Posterior vena cava (tissue), 2 donors: ENCODE data around the gene MICU1. TPM values are rescaled to one million over a fixed set of nuclear protein-coding genes. Genes with fewer than 3 reads are reported as not detected.
A peak's percentile ranks its signal among the peaks of the same experiment; 100 is the strongest.
"Not testable (repeated sequence)": the region's sequence is repeated elsewhere in the genome, so short reads cannot be mapped to it uniquely, and the experiment has no call there.

Source experiments
- DNase-seq: peaks from one replicate; pipeline ENCODE4 v3.0.0-alpha.2; 2020; ENCODE audit warnings: low spot score
- intact Hi-C, 2 donors: fragments of 100-400 bp; cut with DNase I; formaldehyde crosslinking; loops; one replicate each; pipeline versions ENCODE4 v1.14.1 to v1.14.2; 2022 to 2023
- total RNA-seq, 2 donors: library from RNA; stranded (reverse); fragmentation: NEBNext Ultra II Directional; extraction: Animal tissue kit (Norgen Biotek cat#: 25700); gene quantifications; one replicate each; pipeline ENCODE4 v1.2.1, GENCODE V29; 2021
- donor health status: DM: yes; HTN: yes; CAD: no.
- donor health status: DM: yes; HTN: yes; CAD: no.

Gene MICU1
- total RNA-seq, 2 donors from 2014 or later = 57.6 to 58.9 TPM

- DNase-seq = no peak
These were observed 250.3 kb downstream of the MICU1 start for GRCh38 chr10:72375585-72375984.

GRCh38 chr10:72375173-72375572 lies 250.7 kb downstream of the MICU1 start:
- no peak for DNase-seq
- intact Hi-C loops = no loop called here

More at GRCh38 chr10:72375585-72375984, 250.3 kb downstream of the MICU1 start:
- intact Hi-C loops = no loop called here

DNA sequence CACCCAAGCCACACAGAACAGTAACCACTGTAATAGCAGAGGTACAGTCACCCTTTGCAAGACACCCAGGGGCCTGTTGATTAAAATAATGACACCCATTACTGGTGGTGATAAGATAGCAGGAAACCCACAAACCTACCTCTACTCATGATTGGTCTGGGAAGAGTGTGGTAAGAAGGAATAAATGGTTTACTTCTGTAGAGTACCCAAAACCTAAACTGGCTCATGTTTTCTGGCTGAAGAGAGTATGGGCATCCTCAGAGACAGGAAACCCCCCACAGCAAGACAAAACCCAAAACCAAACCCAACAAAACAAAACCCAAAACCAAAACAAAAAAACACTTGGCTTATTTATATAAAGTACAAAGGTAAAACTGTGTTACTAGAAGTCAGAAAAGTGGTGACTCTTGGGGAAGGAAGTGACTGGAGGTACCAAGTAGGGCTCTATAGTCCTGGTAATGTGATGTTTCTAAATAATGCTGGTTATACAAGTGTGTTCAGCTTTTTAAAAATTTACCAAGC lies 255.6 kb downstream of the MICU1 start:
- intact Hi-C loops = no loop called here
- DNase-seq = no peak

GRCh38 chr10:72367301-72367960 lies 258.4 kb downstream of the MICU1 start:
- intact Hi-C loops = loop anchor here in 1 of 2 donors (10.0 kb wide), 1 partner anchor 467 kb away; no protein-coding TSS in a partner anchor
- DNase-seq = no peak

GRCh38 chr10:72365106-72365895 lies 260.6 kb downstream of the MICU1 start:
- intact Hi-C loops = loop anchor here in 1 of 2 donors (10.0 kb wide), 1 partner anchor 470 kb away; no protein-coding TSS in a partner anchor
- DNase-seq = no peak

GRCh38 chr10:72364239-72364777 lies 261.6 kb downstream of the MICU1 start:
- intact Hi-C loops = loop anchor here in 1 of 2 donors (10.0 kb wide), 1 partner anchor 470 kb away; no protein-coding TSS in a partner anchor
- DNase-seq = peak; percentile 96

GRCh38 chr10:72356987-72357386 lies 268.9 kb downstream of the MICU1 start:
- intact Hi-C loops = loop anchor here in 1 of 2 donors (10.0 kb wide), 1 partner anchor 1128 kb away; no protein-coding TSS in a partner anchor
- peak; percentile 8 for DNase-seq

GRCh38 chr10:72356115-72356514 lies 269.8 kb downstream of the MICU1 start:
- intact Hi-C loops = loop anchor here in 1 of 2 donors (10.0 kb wide), 1 partner anchor 1129 kb away; no protein-coding TSS in a partner anchor
- peak; percentile 38 for DNase-seq

- intact Hi-C loops = loop anchor here in 1 of 2 donors (10.0 kb wide), 1 partner anchor 1130 kb away; no protein-coding TSS in a partner anchor
- no peak for DNase-seq
These were observed 270.7 kb downstream of the MICU1 start for GRCh38 chr10:72355214-72355555.

GRCh38 chr10:72354356-72355213 lies 271.3 kb downstream of the MICU1 start, which contains the start of gene DNAJB12:
DNAJB12 (minus strand) TSS chr10:72354919; CDS start chr10:72354897, 22 bp downstream.
- intact Hi-C loops = loop anchor here in 1 of 2 donors (10.0 kb wide), 1 partner anchor 1130 kb away; no protein-coding TSS in a partner anchor

DNA sequence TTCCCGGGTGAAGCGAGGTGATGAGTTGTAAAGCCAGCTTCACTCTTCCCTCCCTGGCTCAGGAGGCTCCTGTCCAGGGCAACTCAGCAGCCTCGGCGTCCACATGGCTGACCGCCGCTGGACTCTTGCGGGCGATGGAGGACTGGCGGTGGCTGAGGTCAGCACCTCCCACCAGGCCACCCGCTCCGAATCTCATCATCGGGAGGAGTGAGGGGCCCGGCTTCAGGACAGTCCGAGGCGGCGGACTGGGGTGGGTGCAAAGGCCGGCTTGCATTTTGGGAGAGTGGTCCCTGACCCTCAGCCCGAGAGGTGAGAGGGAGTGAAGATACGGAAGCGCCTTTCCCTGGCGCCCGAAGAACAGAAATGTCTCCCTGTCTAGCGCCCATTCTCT lies 271.9 kb downstream of the MICU1 start:
- intact Hi-C loops = loop anchor here in 1 of 2 donors (10.0 kb wide), 1 partner anchor 1131 kb away; no protein-coding TSS in a partner anchor
- no peak for DNase-seq

More at GRCh38 chr10:72354356-72355213, 271.3 kb downstream of the MICU1 start, which contains the start of gene DNAJB12:
- DNase-seq = peak; percentile 97

- intact Hi-C loops = loop anchor here in 1 of 2 donors (10.0 kb wide), 1 partner anchor 1132 kb away; no protein-coding TSS in a partner anchor
- DNase-seq = no peak
These were observed 272.6 kb downstream of the MICU1 start for GRCh38 chr10:72353028-72353964.

GRCh38 chr10:72351479-72351878 lies 274.4 kb downstream of the MICU1 start:
- intact Hi-C loops = loop anchor here in 1 of 2 donors (10.0 kb wide), 1 partner anchor 1133 kb away; no protein-coding TSS in a partner anchor
- no peak for DNase-seq

DNA sequence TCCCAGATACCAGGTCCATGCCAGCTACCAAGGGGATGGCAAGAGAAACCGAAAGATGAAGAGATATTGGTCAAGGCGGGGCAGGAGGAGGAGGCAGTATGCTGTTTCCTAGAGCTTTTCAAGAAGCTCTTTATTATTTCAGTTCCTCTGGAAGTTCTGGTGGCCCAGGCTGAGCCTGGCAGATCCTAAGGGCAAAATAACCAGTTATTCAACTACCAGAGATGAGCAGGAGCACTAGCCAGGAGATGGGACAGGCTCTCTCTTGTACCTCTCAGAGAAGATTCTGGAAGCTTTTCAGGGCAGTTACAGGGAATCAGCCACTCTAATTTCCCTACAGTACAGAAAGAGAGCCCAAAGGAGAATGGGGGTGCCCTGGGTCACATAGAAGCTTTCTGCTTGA lies 276.4 kb downstream of the MICU1 start:
- DNase-seq = no peak
- intact Hi-C loops = no loop called here

DNA sequence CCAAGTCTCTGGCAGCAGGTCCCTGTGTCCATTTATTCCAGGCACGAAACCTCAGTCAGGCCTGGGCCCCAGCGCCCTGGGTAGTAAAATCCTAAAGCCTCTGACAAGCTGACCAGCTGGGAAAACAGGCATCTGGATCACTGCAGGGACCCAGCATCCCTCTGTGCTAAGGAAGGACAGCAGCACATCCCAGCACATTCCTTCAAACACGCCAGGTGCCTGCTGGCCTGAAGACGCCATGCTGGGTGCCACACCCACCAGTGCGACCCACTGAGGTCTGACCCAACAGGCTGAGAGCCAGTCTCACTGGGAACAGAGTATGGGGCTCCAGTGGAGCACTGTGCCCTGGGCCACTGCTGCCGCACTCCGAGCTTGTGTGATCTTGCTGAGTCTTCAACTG lies 277.6 kb downstream of the MICU1 start:
- DNase-seq = no peak
- intact Hi-C loops = no loop called here

- DNase-seq, intact Hi-C loops: not testable (repeated sequence)
These were observed 279.8 kb downstream of the MICU1 start for GRCh38 chr10:72346117-72346516.

GRCh38 chr10:72344932-72345331 lies 280.9 kb downstream of the MICU1 start:
- intact Hi-C loops = no loop called here
- no peak for DNase-seq
